ENCODE data around the gene NAGK.
"Not testable (repeated sequence)": the region's sequence is repeated elsewhere in the genome, so short reads cannot be mapped to it uniquely, and the experiment has no call there.

Gene NAGK

DNA sequence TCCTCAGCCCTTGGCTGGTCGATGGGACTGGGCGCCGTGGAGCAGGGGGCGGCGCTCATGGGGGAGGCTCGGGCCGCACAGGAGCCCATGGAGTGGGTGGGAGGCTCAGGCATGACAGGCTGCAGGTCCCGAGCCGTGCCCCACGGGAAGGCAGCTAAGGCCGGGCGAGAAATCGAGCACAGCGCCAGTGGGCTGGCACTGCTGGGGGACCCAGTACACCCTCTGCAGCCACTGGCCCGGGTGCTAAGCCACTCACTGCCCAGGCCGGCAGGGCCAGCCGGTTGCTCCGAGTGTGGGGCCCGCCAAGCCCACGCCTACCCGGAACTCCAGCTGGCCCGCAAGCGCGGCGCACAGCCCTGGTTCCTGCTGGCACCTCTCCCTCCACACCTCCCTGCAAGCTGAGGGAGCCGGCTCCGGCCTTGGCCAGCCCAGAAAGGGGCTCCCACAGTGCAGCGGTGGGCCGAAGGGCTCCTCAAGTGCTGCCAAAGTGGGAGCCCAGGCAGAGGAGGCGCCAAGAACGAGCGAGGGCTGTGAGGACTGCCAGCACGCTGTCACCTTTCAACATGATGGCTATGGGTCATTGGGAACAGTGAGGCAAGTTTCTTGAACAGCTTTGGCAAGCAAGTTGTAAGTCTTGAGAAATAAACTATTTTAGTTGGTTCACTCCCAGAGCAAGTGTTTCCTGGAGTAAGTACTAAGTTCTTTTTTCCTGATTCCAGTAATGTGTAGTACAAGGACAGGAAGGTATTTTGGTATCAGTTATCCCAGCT, 24.2 kb downstream of the NAGK start:
- not testable (repeated sequence) for FAIRE-seq; DNase-seq (ENCODE audit: insufficient read length, low spot score)

- no peak for FAIRE-seq
- no peak for TF ChIP-seq PAX5 (IDR thresholded peaks at IDR 0.05; ENCODE audit: insufficient read depth, low read length, severe bottlenecking)
- TF ChIP-seq POLR2A (IDR thresholded peaks at IDR 0.05; ENCODE audit: low read depth, low read length): no peak
- no peak for TF ChIP-seq TAF1 (IDR thresholded peaks at IDR 0.05; ENCODE audit: low read depth, low read length)
- TF ChIP-seq SPI1 (IDR thresholded peaks at IDR 0.05; ENCODE audit: low read depth, low read length): no peak
- TF ChIP-seq POLR2AphosphoS5 (IDR thresholded peaks at IDR 0.05; ENCODE audit: low read depth, low read length): no peak
- DNase-seq (ENCODE audit: insufficient read length, low spot score): no peak
Measured at GRCh38 chr2:71100195-71100964, 31.9 kb downstream of the NAGK start.

DNA sequence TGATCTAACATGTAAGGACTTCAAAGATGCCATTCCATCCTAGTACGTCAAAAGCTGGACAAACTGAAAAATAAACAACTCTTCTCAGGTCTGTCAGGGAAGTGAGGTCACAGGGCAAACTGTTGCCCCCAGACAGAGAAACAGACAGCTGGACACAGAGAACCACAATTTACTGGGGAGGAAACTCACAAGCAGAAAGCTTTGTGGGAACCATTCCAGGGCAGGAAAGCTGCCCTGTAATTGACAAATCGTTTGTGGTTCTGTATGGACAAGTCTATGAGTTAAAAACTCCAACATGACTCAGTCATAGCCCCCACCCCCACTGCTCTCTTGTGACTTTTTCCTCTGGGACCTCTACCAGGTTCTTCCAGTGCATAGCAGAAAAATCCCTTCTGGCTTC, 33.2 kb downstream of the NAGK start:
- no peak for TF ChIP-seq POLR2A (IDR thresholded peaks at IDR 0.05; ENCODE audit: low read depth, low read length)
- TF ChIP-seq POU2F2 (IDR thresholded peaks at IDR 0.05; ENCODE audit: low read depth, low read length): no peak
- TF ChIP-seq TAF1 (IDR thresholded peaks at IDR 0.05; ENCODE audit: low read depth, low read length): no peak
- TF ChIP-seq POLR2AphosphoS5 (IDR thresholded peaks at IDR 0.05; ENCODE audit: low read depth, low read length): no peak
- no peak for TF ChIP-seq PAX5 (IDR thresholded peaks at IDR 0.05; ENCODE audit: insufficient read depth, low read length, severe bottlenecking)
- TF ChIP-seq SPI1 (IDR thresholded peaks at IDR 0.05; ENCODE audit: low read depth, low read length): no peak
- FAIRE-seq (no peak), DNase-seq (ENCODE audit: insufficient read length, low spot score) (no peak)

DNA sequence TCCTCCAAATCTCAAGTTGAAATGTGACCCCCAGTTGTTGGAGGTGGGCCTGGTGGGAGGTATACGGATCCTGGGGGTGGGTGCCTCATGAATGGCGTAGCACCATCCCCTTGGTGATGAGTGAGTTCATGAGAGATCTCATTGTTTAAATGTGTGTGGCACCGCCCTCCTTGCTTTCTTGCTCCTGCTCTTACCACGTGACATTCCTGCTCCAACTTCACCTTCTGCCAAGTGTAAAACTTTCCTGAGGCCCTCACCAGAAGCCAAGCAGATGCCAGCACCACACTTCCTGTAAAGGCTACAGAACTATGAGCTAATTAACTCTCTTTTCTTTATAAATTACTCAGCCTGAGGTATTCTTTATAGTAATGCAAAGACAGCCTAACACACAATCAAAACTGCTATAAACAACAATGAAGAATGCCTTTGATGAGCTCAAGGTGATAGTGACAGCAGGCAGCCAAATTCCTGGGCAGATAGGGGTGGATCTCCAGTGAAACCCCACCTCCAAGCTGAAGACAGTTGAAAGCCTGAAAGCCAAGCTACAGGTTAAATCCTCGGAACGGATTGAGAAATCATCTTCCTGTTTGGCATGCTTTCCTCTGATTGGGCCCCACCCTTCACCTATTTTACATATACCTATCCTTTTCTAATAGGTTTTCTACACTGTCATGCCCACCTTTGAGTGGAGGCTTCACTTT, 34.7 kb downstream of the NAGK start:
- TF ChIP-seq POLR2AphosphoS5 (IDR thresholded peaks at IDR 0.05; ENCODE audit: low read depth, low read length) (no peak), PAX5 (IDR thresholded peaks at IDR 0.05; ENCODE audit: insufficient read depth, low read length, severe bottlenecking) (no peak), SPI1 (IDR thresholded peaks at IDR 0.05; ENCODE audit: low read depth, low read length) (no peak), POU2F2 (IDR thresholded peaks at IDR 0.05; ENCODE audit: low read depth, low read length) (no peak), TAF1 (IDR thresholded peaks at IDR 0.05; ENCODE audit: low read depth, low read length) (no peak), POLR2A (IDR thresholded peaks at IDR 0.05; ENCODE audit: low read depth, low read length) (no peak)
- no peak for FAIRE-seq
- DNase-seq (ENCODE audit: insufficient read length, low spot score): no peak

DNA sequence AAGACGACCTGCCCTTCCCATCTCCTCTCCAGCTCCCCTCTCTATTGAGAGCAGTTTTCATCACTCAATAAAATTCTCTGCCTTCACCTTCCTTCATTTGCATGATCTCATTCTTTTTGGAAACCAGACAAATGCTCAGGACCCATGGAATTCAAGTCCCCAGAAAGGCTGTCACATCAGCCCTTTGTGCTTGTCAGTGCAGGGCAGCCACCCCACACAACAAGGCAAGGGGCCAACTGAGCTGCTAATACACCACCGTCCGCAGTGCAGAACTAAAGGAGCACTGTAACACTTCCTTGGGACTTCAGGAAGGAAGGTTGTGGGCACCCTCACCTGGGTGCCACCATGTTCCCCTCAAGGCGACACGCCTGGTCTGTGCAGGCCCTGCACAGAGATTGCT, 35.4 kb downstream of the NAGK start:
- DNase-seq (ENCODE audit: insufficient read length, low spot score): no peak
- no peak for FAIRE-seq
- no peak for TF ChIP-seq POLR2AphosphoS5 (IDR thresholded peaks at IDR 0.05; ENCODE audit: low read depth, low read length)
- TF ChIP-seq POLR2A (IDR thresholded peaks at IDR 0.05; ENCODE audit: low read depth, low read length): no peak
- TF ChIP-seq PAX5 (IDR thresholded peaks at IDR 0.05; ENCODE audit: insufficient read depth, low read length, severe bottlenecking): no peak
- TF ChIP-seq TAF1 (IDR thresholded peaks at IDR 0.05; ENCODE audit: low read depth, low read length): no peak
- no peak for TF ChIP-seq SPI1 (IDR thresholded peaks at IDR 0.05; ENCODE audit: low read depth, low read length)
- no peak for TF ChIP-seq POU2F2 (IDR thresholded peaks at IDR 0.05; ENCODE audit: low read depth, low read length)

- not testable (repeated sequence) for DNase-seq (ENCODE audit: insufficient read length, low spot score); FAIRE-seq
Measured at GRCh38 chr2:71106463-71106862, 38.0 kb downstream of the NAGK start.

DNA sequence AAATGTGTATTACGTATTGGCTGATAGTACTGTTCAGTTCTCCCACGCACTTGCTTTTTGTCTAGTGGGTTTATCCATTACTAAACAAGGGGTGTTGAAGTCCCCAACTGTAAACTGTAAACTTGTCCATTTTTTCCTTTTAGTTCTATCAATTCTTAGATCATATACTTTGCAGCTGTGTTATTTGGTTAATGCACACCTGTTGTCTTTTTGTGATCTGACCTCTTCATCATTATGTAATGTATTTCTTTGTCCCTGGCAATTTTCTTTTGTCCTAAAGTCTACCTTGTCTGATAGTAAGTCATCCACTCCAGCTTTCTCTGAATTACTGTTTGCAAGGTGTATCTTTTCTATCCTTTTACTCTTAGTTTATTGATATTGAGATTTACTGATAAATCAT, 39.6 kb downstream of the NAGK start:
- no peak for DNase-seq (ENCODE audit: insufficient read length, low spot score)
- TF ChIP-seq SPI1 (IDR thresholded peaks at IDR 0.05; ENCODE audit: low read depth, low read length): no peak
- no peak for TF ChIP-seq POU2F2 (IDR thresholded peaks at IDR 0.05; ENCODE audit: low read depth, low read length)
- FAIRE-seq: no peak

GRCh38 chr2:71113843-71114242, 45.4 kb downstream of the NAGK start:
- DNase-seq (ENCODE audit: insufficient read length, low spot score) (no peak), FAIRE-seq (no peak)
- TF ChIP-seq SPI1 (IDR thresholded peaks at IDR 0.05; ENCODE audit: low read depth, low read length): no peak
- no peak for TF ChIP-seq TAF1 (IDR thresholded peaks at IDR 0.05; ENCODE audit: low read depth, low read length)
- TF ChIP-seq POU2F2 (IDR thresholded peaks at IDR 0.05; ENCODE audit: low read depth, low read length): no peak
- TF ChIP-seq PAX5 (IDR thresholded peaks at IDR 0.05; ENCODE audit: insufficient read depth, low read length, severe bottlenecking): no peak
- TF ChIP-seq POLR2A (IDR thresholded peaks at IDR 0.05; ENCODE audit: low read depth, low read length): no peak
- no peak for TF ChIP-seq POLR2AphosphoS5 (IDR thresholded peaks at IDR 0.05; ENCODE audit: low read depth, low read length)

DNA sequence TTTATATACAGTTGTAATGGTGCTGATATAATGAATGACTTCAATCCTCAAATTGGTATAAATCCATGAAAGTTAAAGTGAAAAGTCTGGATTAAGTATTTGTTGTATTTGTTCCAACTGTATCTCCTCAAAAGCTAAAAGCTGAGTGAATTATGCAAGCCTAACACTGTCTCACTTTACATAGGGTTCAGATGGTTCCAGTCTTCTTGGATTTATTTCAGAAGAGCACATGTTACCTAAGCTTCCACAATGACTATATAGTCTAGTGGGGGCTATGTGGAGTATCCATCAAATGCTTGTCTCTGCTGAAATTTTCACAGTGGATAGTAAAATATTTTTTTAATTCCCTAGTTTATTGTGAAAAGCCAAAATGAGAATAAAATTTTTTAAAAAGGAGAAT, 48.6 kb downstream of the NAGK start:
- TF ChIP-seq POLR2A (IDR thresholded peaks at IDR 0.05; ENCODE audit: low read depth, low read length): no peak
- FAIRE-seq: no peak
- no peak for DNase-seq (ENCODE audit: insufficient read length, low spot score)

DNA sequence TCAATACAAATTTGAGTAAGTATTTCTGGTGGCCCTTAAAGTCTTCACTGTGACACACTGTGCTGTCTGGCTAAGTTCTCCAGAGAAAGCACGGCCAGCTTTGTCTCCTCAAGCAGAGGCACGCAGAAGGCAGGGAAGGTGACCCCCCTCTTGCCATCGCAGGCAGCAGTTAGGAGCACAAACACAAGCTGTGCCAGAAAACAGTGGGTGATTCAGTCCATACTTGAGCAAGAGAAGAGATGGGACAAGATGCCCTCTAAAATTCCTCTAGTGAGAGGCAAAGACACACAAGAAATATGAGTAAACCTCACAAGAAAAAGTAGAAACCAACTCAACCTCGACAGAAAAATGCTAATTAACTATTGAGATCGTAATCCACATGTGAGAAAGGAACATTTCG, 51.7 kb downstream of the NAGK start:
- DNase-seq (ENCODE audit: insufficient read length, low spot score) (no peak), FAIRE-seq (no peak)
- TF ChIP-seq POLR2A (IDR thresholded peaks at IDR 0.05; ENCODE audit: low read depth, low read length): no peak
- no peak for TF ChIP-seq PAX5 (IDR thresholded peaks at IDR 0.05; ENCODE audit: insufficient read depth, low read length, severe bottlenecking)
- TF ChIP-seq POU2F2 (IDR thresholded peaks at IDR 0.05; ENCODE audit: low read depth, low read length): no peak
- TF ChIP-seq POLR2AphosphoS5 (IDR thresholded peaks at IDR 0.05; ENCODE audit: low read depth, low read length): no peak
- no peak for TF ChIP-seq SPI1 (IDR thresholded peaks at IDR 0.05; ENCODE audit: low read depth, low read length)
- TF ChIP-seq TAF1 (IDR thresholded peaks at IDR 0.05; ENCODE audit: low read depth, low read length): no peak

All from GM12891 (cell line).